ENCODE results near the gene RRP1B.

The RRP1B gene

DNA sequence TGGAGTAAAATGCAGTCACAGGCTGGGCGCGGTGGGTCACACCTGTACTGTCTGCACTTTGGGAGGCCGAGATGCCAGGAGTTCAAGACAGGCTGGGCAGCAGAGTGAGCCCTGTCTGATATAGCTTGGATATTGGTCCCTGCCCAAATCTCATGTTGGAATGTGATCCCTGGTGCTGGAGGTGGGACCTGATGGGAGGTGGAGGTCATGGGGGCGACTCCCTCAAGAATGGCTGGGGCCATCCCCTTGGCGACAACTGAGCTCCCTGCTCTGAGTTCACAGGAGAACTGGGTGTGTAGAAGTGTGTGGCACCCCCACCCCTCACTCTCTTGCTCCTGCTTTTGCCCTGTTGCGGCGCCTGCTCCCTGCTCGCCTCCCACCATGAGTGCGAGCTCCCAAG lies 48.1 kb downstream of the RRP1B start:
- TF ChIP-seq FOXP2 (optimal IDR thresholded peaks at IDR 0.05; ENCODE audit: borderline replicate concordance, extremely low read depth, extremely low read length, insufficient read depth) (no peak), POLR2AphosphoS5 (IDR thresholded peaks at IDR 0.05; ENCODE audit: low read depth, low read length) (no peak), TAF1 (IDR thresholded peaks at IDR 0.05; ENCODE audit: borderline replicate concordance, insufficient read depth, low read length) (no peak)

GRCh38 chr21:43708745-43709381 lies 49.5 kb downstream of the RRP1B start:
- no peak for TF ChIP-seq TAF1 (IDR thresholded peaks at IDR 0.05; ENCODE audit: borderline replicate concordance, insufficient read depth, low read length)
- no peak for TF ChIP-seq FOXP2 (optimal IDR thresholded peaks at IDR 0.05; ENCODE audit: borderline replicate concordance, extremely low read depth, extremely low read length, insufficient read depth)
- TF ChIP-seq, protein P1, sequence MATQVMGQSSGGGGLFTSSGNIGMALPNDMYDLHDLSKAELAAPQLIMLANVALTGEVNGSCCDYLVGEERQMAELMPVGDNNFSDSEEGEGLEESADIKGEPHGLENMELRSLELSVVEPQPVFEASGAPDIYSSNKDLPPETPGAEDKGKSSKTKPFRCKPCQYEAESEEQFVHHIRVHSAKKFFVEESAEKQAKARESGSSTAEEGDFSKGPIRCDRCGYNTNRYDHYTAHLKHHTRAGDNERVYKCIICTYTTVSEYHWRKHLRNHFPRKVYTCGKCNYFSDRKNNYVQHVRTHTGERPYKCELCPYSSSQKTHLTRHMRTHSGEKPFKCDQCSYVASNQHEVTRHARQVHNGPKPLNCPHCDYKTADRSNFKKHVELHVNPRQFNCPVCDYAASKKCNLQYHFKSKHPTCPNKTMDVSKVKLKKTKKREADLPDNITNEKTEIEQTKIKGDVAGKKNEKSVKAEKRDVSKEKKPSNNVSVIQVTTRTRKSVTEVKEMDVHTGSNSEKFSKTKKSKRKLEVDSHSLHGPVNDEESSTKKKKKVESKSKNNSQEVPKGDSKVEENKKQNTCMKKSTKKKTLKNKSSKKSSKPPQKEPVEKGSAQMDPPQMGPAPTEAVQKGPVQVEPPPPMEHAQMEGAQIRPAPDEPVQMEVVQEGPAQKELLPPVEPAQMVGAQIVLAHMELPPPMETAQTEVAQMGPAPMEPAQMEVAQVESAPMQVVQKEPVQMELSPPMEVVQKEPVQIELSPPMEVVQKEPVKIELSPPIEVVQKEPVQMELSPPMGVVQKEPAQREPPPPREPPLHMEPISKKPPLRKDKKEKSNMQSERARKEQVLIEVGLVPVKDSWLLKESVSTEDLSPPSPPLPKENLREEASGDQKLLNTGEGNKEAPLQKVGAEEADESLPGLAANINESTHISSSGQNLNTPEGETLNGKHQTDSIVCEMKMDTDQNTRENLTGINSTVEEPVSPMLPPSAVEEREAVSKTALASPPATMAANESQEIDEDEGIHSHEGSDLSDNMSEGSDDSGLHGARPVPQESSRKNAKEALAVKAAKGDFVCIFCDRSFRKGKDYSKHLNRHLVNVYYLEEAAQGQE (IDR thresholded peaks at IDR 0.05; ENCODE audit: insufficient read depth in 1 of 2, low read depth in 2 of 2, low read length in 2 of 2) = no peak
- no peak for TF ChIP-seq SIN3A (IDR thresholded peaks at IDR 0.05; ENCODE audit: borderline replicate concordance, insufficient read depth, low read length)
- no peak for TF ChIP-seq POLR2AphosphoS5 (IDR thresholded peaks at IDR 0.05; ENCODE audit: low read depth, low read length)

- TF ChIP-seq TAF1 (IDR thresholded peaks at IDR 0.05; ENCODE audit: borderline replicate concordance, insufficient read depth, low read length) = no peak
- TF ChIP-seq FOXP2 (optimal IDR thresholded peaks at IDR 0.05; ENCODE audit: borderline replicate concordance, extremely low read depth, extremely low read length, insufficient read depth) = no peak
- no peak for TF ChIP-seq POLR2AphosphoS5 (IDR thresholded peaks at IDR 0.05; ENCODE audit: low read depth, low read length)
- no peak for TF ChIP-seq SIN3A (IDR thresholded peaks at IDR 0.05; ENCODE audit: borderline replicate concordance, insufficient read depth, low read length)
- TF ChIP-seq, protein P1 (IDR thresholded peaks at IDR 0.05; ENCODE audit: insufficient read depth in 1 of 2, low read depth in 2 of 2, low read length in 2 of 2) = no peak
These were observed 53.0 kb downstream of the RRP1B start for GRCh38 chr21:43712268-43712942.

GRCh38 chr21:43716376-43717165 lies 57.2 kb downstream of the RRP1B start:
- TF ChIP-seq SIN3A (IDR thresholded peaks at IDR 0.05; ENCODE audit: borderline replicate concordance, insufficient read depth, low read length) (no peak), FOXP2 (optimal IDR thresholded peaks at IDR 0.05; ENCODE audit: borderline replicate concordance, extremely low read depth, extremely low read length, insufficient read depth) (no peak), POLR2AphosphoS5 (IDR thresholded peaks at IDR 0.05; ENCODE audit: low read depth, low read length) (no peak), TAF1 (IDR thresholded peaks at IDR 0.05; ENCODE audit: borderline replicate concordance, insufficient read depth, low read length) (no peak)
- TF ChIP-seq, protein P1 (IDR thresholded peaks at IDR 0.05; ENCODE audit: insufficient read depth in 1 of 2, low read depth in 2 of 2, low read length in 2 of 2) = no peak

DNA sequence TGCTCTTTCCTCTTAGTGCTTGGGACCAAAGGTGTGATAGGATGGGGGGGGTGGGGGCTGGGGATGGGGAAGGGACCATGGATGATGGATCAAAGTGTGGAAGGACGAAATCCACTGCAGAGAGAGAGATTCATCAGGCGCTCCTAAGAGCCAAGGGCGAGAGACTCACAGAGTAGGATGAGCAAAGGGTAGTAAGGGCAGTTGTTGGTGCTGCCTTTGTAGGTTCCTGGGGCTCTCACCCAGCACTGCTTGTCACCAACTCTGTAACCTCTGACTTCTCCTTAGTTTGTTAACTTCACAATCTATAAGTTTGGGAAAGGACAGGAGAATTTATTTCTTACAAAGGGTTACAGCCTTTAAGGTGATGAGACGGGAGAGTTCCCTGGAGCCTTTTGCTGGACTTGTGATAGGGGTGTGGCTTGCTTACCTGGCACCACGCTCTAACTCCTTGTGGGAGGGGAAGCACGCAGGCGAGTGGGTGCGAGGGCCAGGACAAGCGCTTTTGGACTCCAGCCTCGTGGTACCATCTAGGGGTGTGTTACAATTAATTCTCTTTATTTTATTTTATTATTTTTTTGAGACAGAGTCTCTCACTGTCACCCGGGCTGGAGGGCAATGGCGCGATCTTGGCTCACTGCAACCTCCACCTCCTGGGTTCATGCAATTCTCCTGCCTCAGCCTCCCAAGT lies 58.0 kb downstream of the RRP1B start:
- no peak for TF ChIP-seq FOXP2 (optimal IDR thresholded peaks at IDR 0.05; ENCODE audit: borderline replicate concordance, extremely low read depth, extremely low read length, insufficient read depth)
- no peak for TF ChIP-seq TAF1 (IDR thresholded peaks at IDR 0.05; ENCODE audit: borderline replicate concordance, insufficient read depth, low read length)
- no peak for TF ChIP-seq POLR2AphosphoS5 (IDR thresholded peaks at IDR 0.05; ENCODE audit: low read depth, low read length)

Measured in PFSK-1 (cell line).